H1 (cell line): ENCODE results near the gene HTN1. TPM values are rescaled to one million over a fixed set of nuclear protein-coding genes. Genes with fewer than 3 reads are reported as not detected.

Source experiments
- CTCF ChIA-PET: fragments of 300-600 bp; sonication (Branson Sonifier 250); formaldehyde crosslinking; loops from one replicate; lab custom pipeline; 2021; ENCODE audit not compliant: partially characterized antibody; lab: Charles Lee
- POLR2A ChIA-PET: fragments of 300-600 bp; sonication (Branson Sonifier 250); formaldehyde crosslinking; loops from one replicate; lab custom pipeline; 2021; ENCODE audit warnings: inconsistent platforms; ENCODE audit not compliant: partially characterized antibody; lab: Charles Lee
- DNase-seq, 2 experiments: peaks; one replicate each; pipeline versions ENCODE4 v3.0.0 to v3.0.0-alpha.2; 2010 to 2022; ENCODE audit warnings: low spot score in 2 of 2, low read depth in 1 of 2, mixed read lengths in 1 of 2
- FAIRE-seq: peaks from 2 replicates; lab custom pipeline; 2011; peaks lifted over from hg19 to GRCh38; lab: Jason Lieb, UNC
- H2AFZ ChIP-seq: 2 replicates; pipeline ENCODE4 v1.8.1; 2012; ENCODE audit warnings: low read length, inconsistent platforms
- H2AK5ac ChIP-seq: 2 replicates; pipeline ENCODE4 v1.6.1; 2013; ENCODE audit warnings: low read depth, low read length
- H2BK120ac ChIP-seq: replicated peaks from 2 replicates; pipeline ENCODE3; 2013; ENCODE audit warnings: low read depth, low read length, inconsistent platforms
- H2BK12ac ChIP-seq: 2 replicates; pipeline ENCODE4 v1.6.1; 2013; ENCODE audit warnings: low read depth, low read length
- H2BK15ac ChIP-seq: 2 replicates; pipeline ENCODE4 v1.6.1; 2013; ENCODE audit warnings: low read length
- H2BK20ac ChIP-seq: 2 replicates; pipeline ENCODE4 v1.6.1; 2013; ENCODE audit warnings: low read length
- H2BK5ac ChIP-seq: 2 replicates; pipeline ENCODE4 v1.6.1; 2013; ENCODE audit warnings: low read depth, low read length
- H3K14ac ChIP-seq: 2 replicates; pipeline ENCODE4 v1.6.1; 2013; ENCODE audit warnings: inconsistent platforms; ENCODE audit not compliant: insufficient read length
- H3K18ac ChIP-seq: 2 replicates; pipeline ENCODE4 v1.6.1; 2013; ENCODE audit warnings: low read length; ENCODE audit errors: extremely low read depth
- H3K23ac ChIP-seq: 2 replicates; pipeline ENCODE4 v1.6.1; 2013; ENCODE audit warnings: inconsistent platforms; ENCODE audit not compliant: insufficient read length
- H3K23me2 ChIP-seq: 2 replicates; pipeline ENCODE4 v1.6.1; 2013; ENCODE audit warnings: low read depth, low read length
- H3K27ac ChIP-seq: 2 replicates; pipeline ENCODE4 v1.6.1; 2011; ENCODE audit warnings: low read depth, low read length, inconsistent platforms
- H3K27me3 ChIP-seq, 4 experiments: replicated peaks in 1 of 4; 1 replicate in 1 of 4; 2 replicates in 3 of 4; pipeline versions ENCODE4 v1.6.1 to v1.8.1; 2011 to 2013; ENCODE audit warnings: low read length in 3 of 4, mild to moderate bottlenecking in 3 of 4, inconsistent platforms in 2 of 4, mixed read lengths in 2 of 4, moderate library complexity in 1 of 4; ENCODE audit not compliant: control insufficient read depth in 3 of 4, insufficient read depth in 3 of 4; ENCODE audit errors: extremely low read depth in 1 of 4
- H3K36me3 ChIP-seq, 4 experiments: 2 replicates each; pipeline versions ENCODE4 v1.6.1 to v1.8.1; 2011 to 2013; ENCODE audit warnings: mild to moderate bottlenecking in 4 of 4, low read length in 3 of 4, moderate library complexity in 2 of 4, control low read depth in 1 of 4, inconsistent platforms in 1 of 4; ENCODE audit not compliant: insufficient read depth in 4 of 4, control insufficient read depth in 2 of 4
- H3K4ac ChIP-seq: replicated peaks from 2 replicates; pipeline ENCODE3; 2013; ENCODE audit warnings: low read length, low read depth, mixed read lengths, inconsistent platforms; ENCODE audit not compliant: insufficient read length
- H3K4me1 ChIP-seq, 4 experiments: replicated peaks in 1 of 4; 1 replicate in 1 of 4; 2 replicates in 3 of 4; pipeline versions ENCODE4 v1.6.1 to v1.8.1; 2011 to 2013; ENCODE audit warnings: low read length in 3 of 4, inconsistent platforms in 2 of 4, mixed read lengths in 1 of 4; ENCODE audit not compliant: insufficient read depth in 4 of 4, control insufficient read depth in 3 of 4
- H3K4me2 ChIP-seq, 2 experiments: 2 replicates each; pipeline versions ENCODE4 v1.6.1 to v1.8.1; 2011 to 2013; ENCODE audit warnings: low read depth in 2 of 2, low read length in 2 of 2, control low read depth in 1 of 2, inconsistent platforms in 1 of 2, mild to moderate bottlenecking in 1 of 2; ENCODE audit not compliant: insufficient read depth in 1 of 2
- H3K4me3 ChIP-seq, 4 experiments: fragments of 200-600, 300-600 bp in 1 of 4; sonication (generic), shearing (Covaris generic), sonication (Bioruptor Twin) in 1 of 4; 2 replicates each; pipeline versions ENCODE4 v1.5.1 to v1.8.1; 2011 to 2016; ENCODE audit warnings: low read length in 4 of 4, low read depth in 3 of 4, control low read depth in 2 of 4, inconsistent platforms in 2 of 4, mild to moderate bottlenecking in 2 of 4, mixed read lengths in 1 of 4, moderate library complexity in 1 of 4; ENCODE audit not compliant: insufficient read depth in 2 of 4; ENCODE audit errors: extremely low read depth in 1 of 4
- H3K56ac ChIP-seq: replicated peaks from 2 replicates; pipeline ENCODE3; 2013; ENCODE audit warnings: low read depth, mild to moderate bottlenecking, mixed read lengths, low read length, inconsistent platforms; ENCODE audit not compliant: insufficient read length
- H3K79me1 ChIP-seq: 2 replicates; pipeline ENCODE4 v1.6.1; 2013; ENCODE audit warnings: low read depth, low read length, control low read depth
- H3K79me2 ChIP-seq, 2 experiments: 2 replicates each; pipeline versions ENCODE4 v1.6.1 to v1.8.1; 2012 to 2013; ENCODE audit warnings: low read length in 2 of 2, mild to moderate bottlenecking in 2 of 2, inconsistent platforms in 1 of 2; ENCODE audit not compliant: insufficient read depth in 2 of 2, control insufficient read depth in 1 of 2
- H3K9ac ChIP-seq, 4 experiments: replicated peaks in 1 of 4; 1 replicate in 1 of 4; 2 replicates in 3 of 4; pipeline versions ENCODE4 v1.6.1 to v1.8.1; 2011 to 2013; ENCODE audit warnings: low read depth in 3 of 4, low read length in 3 of 4, control low read depth in 2 of 4, mild to moderate bottlenecking in 2 of 4, moderate library complexity in 2 of 4, inconsistent platforms in 1 of 4; ENCODE audit errors: extremely low read depth in 1 of 4
- H3K9me3 ChIP-seq, 2 experiments: 2 replicates each; pipeline versions ENCODE4 v1.6.1 to v1.8.1; 2012 to 2013; ENCODE audit warnings: mild to moderate bottlenecking in 2 of 2, moderate library complexity in 2 of 2, control low read depth in 1 of 2, inconsistent platforms in 1 of 2, low read depth in 1 of 2, low read length in 1 of 2, mixed read lengths in 1 of 2; ENCODE audit not compliant: insufficient read depth in 2 of 2
- H4K20me1 ChIP-seq, 2 experiments: replicated peaks in 1 of 2; 2 replicates each; pipeline versions ENCODE3 to v1.8.1; 2011 to 2013; ENCODE audit warnings: inconsistent platforms in 2 of 2, low read length in 2 of 2, mild to moderate bottlenecking in 1 of 2; ENCODE audit not compliant: insufficient read depth in 2 of 2, control insufficient read depth in 1 of 2
- H4K5ac ChIP-seq: 2 replicates; pipeline ENCODE4 v1.6.1; 2013; ENCODE audit warnings: low read length, low read depth, mixed read lengths, inconsistent platforms; ENCODE audit not compliant: insufficient read length
- H4K8ac ChIP-seq: 2 replicates; pipeline ENCODE4 v1.8.0; 2013; ENCODE audit warnings: mild to moderate bottlenecking, moderate library complexity, low read length, inconsistent platforms; ENCODE audit not compliant: insufficient read depth; ENCODE audit errors: extremely low read depth
- H4K91ac ChIP-seq: replicated peaks from 2 replicates; pipeline ENCODE3; 2013; ENCODE audit warnings: low read length, mixed read lengths, inconsistent platforms; ENCODE audit not compliant: insufficient read length
- CREB1 ChIP-seq: IDR thresholded peaks from 2 replicates; pipeline ENCODE4 v1.6.1; 2012; ENCODE audit warnings: inconsistent platforms
- GTF2F1 ChIP-seq: IDR thresholded peaks from 2 replicates; pipeline ENCODE4 v1.6.1; 2012; ENCODE audit warnings: low read depth, low read length, improper control_type of control experiment, borderline replicate concordance
- KDM5A ChIP-seq: fragments of 200-600 bp; IDR thresholded peaks from 2 replicates; pipeline ENCODE4 v1.7.1; 2012; ENCODE audit warnings: mild to moderate bottlenecking, low read length, inconsistent platforms, mixed read lengths
- RAD21 ChIP-seq, 2 experiments: IDR thresholded peaks in 1 of 2; conservative IDR thresholded peaks in 1 of 2; 2 replicates each; pipeline ENCODE4 v1.6.1; 2011; ENCODE audit warnings: low read depth in 2 of 2, low read length in 2 of 2, improper control_type of control experiment in 1 of 2, inconsistent platforms in 1 of 2, mild to moderate bottlenecking in 1 of 2, moderate library complexity in 1 of 2
- SAP30 ChIP-seq: fragments of 300-600 bp; sonication (generic); IDR thresholded peaks from 2 replicates; pipeline ENCODE4 v1.7.1; 2012; ENCODE audit warnings: low read length, moderate library complexity, mild to moderate bottlenecking, inconsistent platforms; ENCODE audit not compliant: insufficient read depth, insufficient replicate concordance
- WGBS, 2 experiments: shearing (Covaris generic) in 1 of 2; methylation state at CpG; one replicate each; pipeline versions ENCODE4 v1.1.6 to v1.1.7; 2013 to 2015; ENCODE audit warnings: low lambda C conversion rate in 2 of 2, mixed read lengths in 2 of 2, inconsistent platforms in 1 of 2, low coverage in 1 of 2, missing lambda C conversion rate in 1 of 2; ENCODE audit not compliant: insufficient replicate concordance in 2 of 2, insufficient coverage in 1 of 2, insufficient read length in 1 of 2; ENCODE audit errors: extremely low coverage in 1 of 2, missing lambda C conversion rate in 1 of 2; 5-methylcytosine and 5-hydroxymethylcytosine counted together
- polyA plus RNA-seq, 7 experiments: library from polyadenylated mRNA; depleted of rRNA in 3 of 7; stranded (reverse) in 5 of 7; unstranded in 2 of 7; fragments of >200 nt in 5 of 7; fragments of 200-250 nt in 2 of 7; gene quantifications; 1 replicate in 5 of 7; 2 replicates in 1 of 7; 4 replicates in 1 of 7; pipeline versions ENCODE4 v1.2.1 to v1.2.3, GENCODE V29; 2011 to 2013; ENCODE audit warnings: missing spikeins in 2 of 7, mixed read lengths in 2 of 7
- total RNA-seq: library from RNA; stranded (reverse); fragmentation: NEBNext Ultra II Directional; extraction: Animal tissue kit (Norgen Biotek cat#: 25700); gene quantifications from 2 replicates; pipeline ENCODE4 v1.2.1, GENCODE V29; 2021
- TF ChIP-seq, protein P1 (sequence below): IDR thresholded peaks from 2 replicates; pipeline ENCODE4 v1.6.1; 2011; ENCODE audit warnings: low read depth, mild to moderate bottlenecking, low read length; ENCODE audit not compliant: insufficient read depth

Gene HTN1
- total and polyA plus RNA-seq, 2 of the 8 experiments (the other 6 are each of a cell fraction or from before 2014, with no cell fraction given), result not detected

DNA sequence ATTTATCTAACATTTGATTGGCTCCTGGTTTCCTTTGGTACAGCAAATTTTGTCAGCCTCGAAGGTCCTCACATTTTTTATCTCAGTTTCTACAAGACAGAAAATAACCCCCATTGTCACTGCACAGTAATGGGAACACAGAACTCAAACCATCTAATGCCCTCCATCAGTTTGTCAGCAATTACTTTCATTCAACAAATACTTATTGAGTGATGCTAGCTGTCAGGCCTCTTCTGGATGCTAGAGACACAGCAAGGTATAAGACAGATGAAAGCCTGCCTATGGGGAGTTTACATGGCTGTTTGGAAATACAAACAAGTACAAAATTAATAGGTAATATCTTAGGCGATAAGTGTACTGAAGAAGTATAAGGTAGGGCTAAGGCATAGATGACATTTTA, 27.0 kb upstream of the HTN1 start:
- CTCF ChIA-PET, result no interaction called here
- POLR2A ChIA-PET, result no interaction called here
- no peak for FAIRE-seq

More for the DNA sequence above, 27.0 kb upstream of the HTN1 start:
- H3K23ac ChIP-seq, result no peak overlapping the region
- DNase-seq, result no peak
- H4K8ac ChIP-seq, result no peak overlapping the region
- H3K4me2 ChIP-seq, result no peak overlapping the region
- H3K14ac ChIP-seq, result no peak overlapping the region
- H4K5ac ChIP-seq, result no peak overlapping the region
- no peak overlapping the region for H2BK120ac ChIP-seq
- no peak overlapping the region for H3K4ac ChIP-seq
- H4K20me1 ChIP-seq, result no peaks in the 10 kb centered on the region
- no peak overlapping the region for H2BK20ac ChIP-seq
- 92% methylated on average over 2 of the region's 2 CpGs; no CpG with 5 or more reads in 1 of the 2 experiments for WGBS, 2 experiments
- no peak overlapping the region for H2BK15ac ChIP-seq
- H3K56ac ChIP-seq, result no peak overlapping the region
- H2BK12ac ChIP-seq, result no peak overlapping the region
- no peak overlapping the region for H4K91ac ChIP-seq
- no peak overlapping the region for H3K18ac ChIP-seq
- H3K79me2 ChIP-seq, result no peaks in the 10 kb centered on the region
- H3K9me3 ChIP-seq, result no peaks in the 10 kb centered on the region
- H3K79me1 ChIP-seq, result no peaks in the 10 kb centered on the region
- no peak overlapping the region for H3K9ac ChIP-seq
- no peak overlapping the region for H2AK5ac ChIP-seq
- TF ChIP-seq CREB1 (no peak), GTF2F1 (no peak), RAD21 (IDR thresholded peaks at IDR 0.05 in 1 of 2, conservative IDR thresholded peaks at IDR 0.05 in 1 of 2; ENCODE audit: low read depth in 2 of 2, low read length in 2 of 2) (no peak), KDM5A (no peak), SAP30 (no peak)
- TF ChIP-seq, protein P1, sequence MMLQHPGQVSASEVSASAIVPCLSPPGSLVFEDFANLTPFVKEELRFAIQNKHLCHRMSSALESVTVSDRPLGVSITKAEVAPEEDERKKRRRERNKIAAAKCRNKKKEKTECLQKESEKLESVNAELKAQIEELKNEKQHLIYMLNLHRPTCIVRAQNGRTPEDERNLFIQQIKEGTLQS, result no peak
- H3K23me2 ChIP-seq, result no peaks in the 10 kb centered on the region
- no peak overlapping the region for H2AFZ ChIP-seq
- no peaks in the 10 kb centered on the region for H3K27me3 ChIP-seq
- H3K4me3 ChIP-seq, result no peak overlapping the region
- H2BK5ac ChIP-seq, result no peak overlapping the region
- no peak overlapping the region for H3K27ac ChIP-seq
- H3K4me1 ChIP-seq, result no peaks in the 10 kb centered on the region
- H3K36me3 ChIP-seq, result no peaks in the 10 kb centered on the region
